Measurements from ENCODE around the gene ENPP6.

Gene ENPP6

DNA sequence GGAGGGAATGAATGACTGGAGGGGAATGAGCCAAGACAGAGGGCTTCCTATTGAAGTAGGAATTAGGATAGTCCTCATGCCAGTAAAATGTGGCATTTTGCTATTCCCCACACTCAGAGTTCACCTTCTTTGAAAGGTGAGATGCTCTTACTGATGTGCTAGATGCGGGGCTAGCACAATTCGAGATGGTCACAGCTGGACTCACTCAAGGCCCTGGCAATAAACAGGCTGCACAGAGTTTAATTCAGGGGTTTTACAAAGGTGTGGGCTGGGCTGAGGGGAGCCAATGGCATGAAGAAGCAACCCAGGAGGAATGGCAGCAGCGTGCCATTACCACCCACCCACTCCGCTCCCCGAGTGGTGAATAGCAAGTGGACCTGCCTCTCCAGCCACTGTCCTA lies 55.1 kb downstream of the ENPP6 start:
- ChIA-PET CTCF (no interaction called here), POLR2A (no interaction called here)
- no peak for DNase-seq (ENCODE audit: low read depth, low spot score)
- H3K4me3 ChIP-seq (ENCODE audit: low read depth, low read length) = no peak overlapping the region
- TF ChIP-seq, protein P1, sequence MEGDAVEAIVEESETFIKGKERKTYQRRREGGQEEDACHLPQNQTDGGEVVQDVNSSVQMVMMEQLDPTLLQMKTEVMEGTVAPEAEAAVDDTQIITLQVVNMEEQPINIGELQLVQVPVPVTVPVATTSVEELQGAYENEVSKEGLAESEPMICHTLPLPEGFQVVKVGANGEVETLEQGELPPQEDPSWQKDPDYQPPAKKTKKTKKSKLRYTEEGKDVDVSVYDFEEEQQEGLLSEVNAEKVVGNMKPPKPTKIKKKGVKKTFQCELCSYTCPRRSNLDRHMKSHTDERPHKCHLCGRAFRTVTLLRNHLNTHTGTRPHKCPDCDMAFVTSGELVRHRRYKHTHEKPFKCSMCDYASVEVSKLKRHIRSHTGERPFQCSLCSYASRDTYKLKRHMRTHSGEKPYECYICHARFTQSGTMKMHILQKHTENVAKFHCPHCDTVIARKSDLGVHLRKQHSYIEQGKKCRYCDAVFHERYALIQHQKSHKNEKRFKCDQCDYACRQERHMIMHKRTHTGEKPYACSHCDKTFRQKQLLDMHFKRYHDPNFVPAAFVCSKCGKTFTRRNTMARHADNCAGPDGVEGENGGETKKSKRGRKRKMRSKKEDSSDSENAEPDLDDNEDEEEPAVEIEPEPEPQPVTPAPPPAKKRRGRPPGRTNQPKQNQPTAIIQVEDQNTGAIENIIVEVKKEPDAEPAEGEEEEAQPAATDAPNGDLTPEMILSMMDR (IDR thresholded peaks at IDR 0.05; ENCODE audit: insufficient read depth, low read length, missing control alignments) = no peak

DNA sequence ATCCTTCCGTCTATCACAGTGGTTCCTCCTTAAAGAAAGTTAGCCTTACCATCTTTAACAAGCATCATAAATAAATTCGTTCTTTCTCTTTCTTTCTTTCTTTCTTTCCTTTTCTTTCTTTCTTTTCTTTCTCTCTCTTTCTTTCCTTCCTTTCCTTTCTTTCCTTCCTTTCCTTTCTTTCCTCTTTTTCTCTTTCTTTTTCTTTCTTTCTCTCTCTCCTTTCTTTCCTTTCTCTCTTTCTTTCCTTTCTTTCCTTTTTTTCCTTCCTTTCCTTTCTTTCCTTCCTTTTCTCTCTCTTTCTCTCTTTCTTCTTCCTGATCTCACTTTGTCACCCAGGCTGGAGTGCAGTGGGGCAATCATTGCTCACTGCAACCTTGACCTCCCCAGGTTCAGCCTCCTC lies 60.4 kb downstream of the ENPP6 start:
- CTCF ChIA-PET = no interaction called here
- no peak overlapping the region for H3K4me3 ChIP-seq (ENCODE audit: low read depth, low read length)
- POLR2A ChIA-PET = no interaction called here
- TF ChIP-seq, protein P1 (IDR thresholded peaks at IDR 0.05; ENCODE audit: insufficient read depth, low read length, missing control alignments) = no peak
- no peak for DNase-seq (ENCODE audit: low read depth, low spot score)

DNA sequence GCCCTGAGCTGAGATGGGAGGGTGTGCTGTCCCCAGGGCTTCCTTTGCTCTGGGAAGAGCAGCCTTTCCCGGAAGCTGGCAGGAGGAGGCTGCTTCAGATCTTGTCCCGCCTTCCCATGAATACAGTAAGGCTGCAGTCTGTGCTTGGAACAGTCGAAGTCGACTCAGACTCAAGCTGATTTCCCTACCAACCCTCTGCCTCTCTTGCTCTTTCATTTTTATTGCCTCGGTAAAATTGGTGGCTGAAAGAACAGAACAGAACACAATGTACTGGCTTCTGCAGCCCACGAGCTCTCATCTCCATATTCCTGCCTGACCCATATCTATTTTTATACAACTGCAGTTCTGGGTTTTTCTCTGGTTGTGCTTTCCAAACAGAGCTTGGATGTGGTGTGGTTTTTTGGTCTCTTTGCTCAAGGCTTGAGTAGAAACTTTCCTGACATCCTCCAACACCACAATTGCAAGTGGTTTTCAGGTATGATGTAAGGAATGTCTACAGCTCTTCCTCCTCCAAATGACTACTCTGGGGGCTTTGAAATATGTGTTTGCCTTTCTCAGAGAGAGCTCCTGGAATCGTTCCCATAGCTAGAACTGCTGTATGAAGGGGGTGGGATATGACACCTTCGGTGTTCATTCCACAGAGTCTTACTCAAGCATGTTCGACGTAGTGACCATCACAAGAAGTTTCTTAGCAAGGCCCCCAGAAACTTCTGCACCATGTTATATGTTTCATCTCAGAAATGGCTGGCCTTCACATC lies 61.3 kb downstream of the ENPP6 start:
- TF ChIP-seq, protein P1 (IDR thresholded peaks at IDR 0.05; ENCODE audit: insufficient read depth, low read length, missing control alignments) = no peak
- ChIA-PET CTCF (interaction anchor here (1.8 kb wide), 1 partner anchor 13 kb away, joined by 6 read pairs; no protein-coding TSS in a partner anchor), POLR2A (no interaction called here)
- no peak overlapping the region for H3K4me3 ChIP-seq (ENCODE audit: low read depth, low read length)
- DNase-seq (ENCODE audit: low read depth, low spot score) = no peak

DNA sequence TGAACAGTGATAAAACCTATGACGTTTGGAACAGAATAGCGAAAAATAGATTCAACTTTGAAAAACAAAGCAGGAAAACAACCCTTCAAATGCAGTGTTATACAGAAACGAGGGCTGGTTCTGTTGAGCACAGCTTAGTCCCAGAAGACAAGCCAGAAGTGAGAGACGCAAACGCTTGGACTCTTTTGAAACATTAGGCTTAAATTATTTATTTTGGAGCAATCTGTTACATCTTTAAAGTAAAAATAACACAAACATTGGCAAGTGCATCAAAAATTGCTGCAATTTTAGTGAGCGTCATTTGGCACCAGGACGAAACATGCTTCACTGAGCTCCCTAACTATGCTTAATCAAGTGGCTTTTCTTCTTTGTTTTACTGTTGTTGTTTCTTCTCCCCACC lies 63.5 kb downstream of the ENPP6 start:
- DNase-seq (ENCODE audit: low read depth, low spot score) = no peak
- POLR2A ChIA-PET = no interaction called here
- CTCF ChIA-PET = interaction anchor here (1.2 kb wide), 1 partner anchor 14 kb away, joined by 4 read pairs; no protein-coding TSS in a partner anchor
- no peak overlapping the region for H3K4me3 ChIP-seq (ENCODE audit: low read depth, low read length)
- TF ChIP-seq, protein P1 (IDR thresholded peaks at IDR 0.05; ENCODE audit: insufficient read depth, low read length, missing control alignments) = no peak

DNA sequence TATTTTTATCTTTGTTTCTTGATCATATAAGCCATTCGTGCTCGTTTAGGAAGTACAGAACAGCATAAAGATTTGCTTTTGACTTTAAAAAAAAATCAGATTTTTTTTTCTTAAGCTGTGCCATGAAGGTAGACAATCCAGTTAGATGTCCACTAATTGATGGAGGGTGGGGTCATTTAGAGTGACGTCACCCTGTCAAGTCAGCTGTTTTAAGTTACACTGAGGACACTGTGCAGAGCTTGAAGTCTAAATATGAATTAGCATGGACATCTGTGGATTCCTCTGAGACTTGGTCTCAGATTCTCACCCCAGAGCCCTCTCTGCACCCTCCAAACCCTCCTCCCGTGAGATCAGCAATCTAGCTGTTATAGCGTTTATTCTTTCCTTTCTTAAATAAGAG lies 63.9 kb downstream of the ENPP6 start:
- CTCF ChIA-PET = interaction anchor here (1.2 kb wide), 1 partner anchor 14 kb away, joined by 4 read pairs; no protein-coding TSS in a partner anchor
- no peak overlapping the region for H3K4me3 ChIP-seq (ENCODE audit: low read depth, low read length)
- TF ChIP-seq, protein P1 (IDR thresholded peaks at IDR 0.05; ENCODE audit: insufficient read depth, low read length, missing control alignments) = no peak
- POLR2A ChIA-PET = no interaction called here
- no peak for DNase-seq (ENCODE audit: low read depth, low spot score)

DNA sequence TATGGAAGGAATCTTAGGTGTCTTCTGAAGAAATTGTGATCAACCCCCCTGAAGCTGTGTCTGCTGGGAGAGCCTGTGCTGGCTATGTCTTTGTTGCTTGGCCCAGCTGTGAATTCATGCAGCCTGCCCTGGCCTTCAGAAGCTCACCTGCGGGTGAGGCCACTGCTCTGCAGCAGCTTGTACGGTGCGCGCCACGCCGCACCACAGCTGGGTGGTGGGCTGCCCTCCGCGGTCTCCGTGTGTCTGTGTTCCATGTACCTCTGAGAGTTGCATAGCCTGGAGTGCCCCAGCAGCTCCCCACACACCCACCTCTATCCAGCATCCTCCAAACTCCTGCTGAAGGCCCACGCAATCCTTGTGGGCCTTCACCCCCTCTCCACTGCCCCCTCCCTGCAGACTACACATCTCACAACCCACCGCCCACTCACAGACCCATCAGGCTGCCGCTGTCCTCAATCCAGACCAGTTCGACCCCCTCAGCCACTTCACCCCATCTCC lies 65.6 kb downstream of the ENPP6 start:
- ChIA-PET POLR2A (no interaction called here), CTCF (no interaction called here)
- DNase-seq (ENCODE audit: low read depth, low spot score) = no peak
- H3K4me3 ChIP-seq (ENCODE audit: low read depth, low read length) = no peak overlapping the region
- TF ChIP-seq, protein P1 (IDR thresholded peaks at IDR 0.05; ENCODE audit: insufficient read depth, low read length, missing control alignments) = no peak

All from AG04449 (cell line).